K562 treated with DMSO at 1 percent for 12 hours (cell line): ENCODE results near the gene P2RX5. TPM values are rescaled to one million over a fixed set of nuclear protein-coding genes. Genes with fewer than 3 reads are reported as not detected.

Source experiments
- total RNA-seq: library from RNA; unstranded; fragments of 300-600 nt; gene quantifications from 2 replicates; pipeline ENCODE4 v1.2.3, GENCODE V29; 2022; ENCODE audit not compliant: insufficient read depth

The P2RX5 gene, protein sequence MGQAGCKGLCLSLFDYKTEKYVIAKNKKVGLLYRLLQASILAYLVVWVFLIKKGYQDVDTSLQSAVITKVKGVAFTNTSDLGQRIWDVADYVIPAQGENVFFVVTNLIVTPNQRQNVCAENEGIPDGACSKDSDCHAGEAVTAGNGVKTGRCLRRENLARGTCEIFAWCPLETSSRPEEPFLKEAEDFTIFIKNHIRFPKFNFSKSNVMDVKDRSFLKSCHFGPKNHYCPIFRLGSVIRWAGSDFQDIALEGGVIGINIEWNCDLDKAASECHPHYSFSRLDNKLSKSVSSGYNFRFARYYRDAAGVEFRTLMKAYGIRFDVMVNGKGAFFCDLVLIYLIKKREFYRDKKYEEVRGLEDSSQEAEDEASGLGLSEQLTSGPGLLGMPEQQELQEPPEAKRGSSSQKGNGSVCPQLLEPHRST
- not detected in 2 replicates for total RNA-seq

DNA sequence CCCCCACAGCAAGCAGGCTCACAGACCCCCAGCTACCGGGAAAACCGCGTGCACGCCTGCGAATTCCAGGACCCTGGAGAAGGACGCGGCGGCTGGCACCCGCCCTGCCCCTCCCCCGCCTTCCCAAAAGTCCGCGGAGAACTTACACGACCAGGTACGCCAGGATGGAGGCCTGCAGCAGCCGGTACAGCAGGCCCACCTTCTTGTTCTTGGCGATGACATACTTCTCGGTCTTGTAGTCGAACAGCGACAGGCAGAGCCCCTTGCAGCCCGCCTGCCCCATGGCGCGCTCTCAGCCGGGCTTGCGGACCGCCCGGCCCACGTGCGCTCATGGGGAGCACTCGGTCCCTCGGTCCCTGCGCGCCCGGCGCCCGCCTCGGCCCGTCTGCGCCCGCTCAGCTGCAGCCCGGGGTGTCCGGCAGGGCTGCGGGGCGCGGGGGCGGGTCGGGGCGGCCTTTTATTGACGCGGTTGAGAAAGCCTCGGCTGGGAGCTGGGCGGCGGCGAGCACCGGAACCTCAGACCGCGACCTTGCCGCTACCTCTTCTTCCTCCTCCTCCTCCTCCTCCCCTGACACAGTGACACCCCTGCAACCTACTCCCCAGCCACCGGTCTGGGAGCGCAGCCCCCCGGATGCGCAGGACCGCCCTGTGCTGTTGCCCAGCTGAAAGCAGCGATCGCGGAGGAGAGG lies at the start of gene P2RX5:
Gene P2RX5 (minus strand): TSS at position 433 of the 689 bp plus-strand sequence. CDS start 150 bp downstream, at position 283.

DNA sequence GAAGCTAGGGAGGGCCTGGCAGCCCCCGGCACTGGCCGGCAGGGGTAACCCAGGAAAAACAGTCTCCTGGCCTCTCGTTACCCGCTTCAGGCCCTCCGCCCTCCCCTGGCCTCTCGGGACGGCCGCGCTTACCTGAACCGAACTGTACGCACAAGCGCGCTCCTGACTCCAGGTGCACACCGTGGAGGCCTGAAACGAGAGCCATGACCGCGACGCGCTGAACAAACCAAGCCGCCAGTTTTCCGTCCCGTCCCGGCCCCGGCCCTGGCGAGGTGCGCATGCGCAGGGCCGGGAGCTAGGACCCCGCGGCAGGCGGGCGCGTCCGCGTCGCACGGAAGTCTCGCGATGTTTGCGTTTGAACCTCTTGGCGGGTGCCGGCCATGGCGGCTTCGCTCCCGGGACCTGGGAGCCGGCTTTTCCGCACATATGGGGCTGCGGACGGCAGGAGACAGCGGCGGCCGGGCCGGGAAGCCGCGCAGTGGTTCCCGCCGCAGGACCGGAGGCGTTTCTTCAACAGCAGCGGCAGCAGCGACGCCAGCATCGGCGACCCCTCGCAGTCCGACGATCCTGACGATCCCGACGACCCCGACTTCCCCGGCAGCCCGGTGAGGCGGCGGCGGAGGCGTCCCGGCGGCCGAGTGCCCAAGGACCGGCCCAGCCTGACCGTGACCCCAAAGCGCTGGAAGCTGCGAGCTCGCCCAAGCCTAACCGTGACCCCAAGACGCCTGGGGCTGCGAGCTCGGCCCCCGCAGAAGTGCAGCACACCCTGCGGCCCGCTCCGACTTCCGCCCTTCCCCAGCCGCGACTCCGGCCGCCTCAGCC lies 27.8 kb upstream of the P2RX5 start, which contains the start of gene HASPIN:
Gene HASPIN (plus strand): TSS at position 348 of the 822 bp plus-strand sequence. CDS start 33 bp downstream, at position 381.

DNA sequence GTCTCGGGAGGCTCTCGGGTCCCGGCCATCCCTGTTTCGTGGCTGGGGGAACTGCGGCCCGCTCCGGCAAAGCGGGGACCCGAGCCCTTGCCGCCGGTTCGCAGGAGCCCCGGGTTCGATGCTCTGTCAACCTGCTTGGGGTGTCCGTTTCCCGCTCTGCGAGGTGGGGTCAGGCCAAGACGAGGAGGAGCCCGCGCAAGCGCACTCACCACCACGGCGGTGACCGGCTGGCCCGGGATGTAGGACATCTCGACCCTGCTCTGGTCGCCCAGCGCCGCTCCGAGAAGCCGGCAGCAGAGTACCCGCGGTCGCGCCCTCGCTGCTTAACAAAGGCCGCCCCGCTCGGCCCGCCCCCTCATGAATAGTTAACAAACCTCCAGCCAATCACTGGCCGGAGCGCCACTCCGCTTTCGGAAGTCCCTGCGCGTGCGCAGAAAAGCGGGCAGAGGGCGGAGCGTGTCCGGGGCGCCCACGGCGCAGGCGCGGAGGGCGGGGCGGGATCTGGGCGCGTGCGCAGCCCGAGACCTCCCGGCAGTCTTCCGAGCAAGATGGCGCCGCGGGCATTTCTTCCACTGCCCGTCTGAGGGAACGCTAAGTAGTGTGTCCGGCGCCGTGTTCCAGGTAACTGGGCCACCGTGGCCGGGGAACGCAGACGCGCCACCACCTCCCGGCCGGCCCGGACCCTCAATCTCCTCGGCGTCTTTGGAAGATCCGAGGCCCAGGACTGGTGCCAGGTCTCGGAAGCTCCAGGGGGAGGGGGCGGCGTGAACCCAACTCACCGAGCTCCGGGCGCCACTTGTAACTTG lies 27.5 kb downstream of the P2RX5 start, which contains the start of the genes EMC6 and TAX1BP3:
Gene EMC6 (plus strand): TSS at position 534 of the 806 bp plus-strand sequence. CDS start 335 bp downstream, outside the sequence.
Gene TAX1BP3 (minus strand): TSS at position 300 of the 806 bp plus-strand sequence. CDS start 52 bp downstream, at position 248.

DNA sequence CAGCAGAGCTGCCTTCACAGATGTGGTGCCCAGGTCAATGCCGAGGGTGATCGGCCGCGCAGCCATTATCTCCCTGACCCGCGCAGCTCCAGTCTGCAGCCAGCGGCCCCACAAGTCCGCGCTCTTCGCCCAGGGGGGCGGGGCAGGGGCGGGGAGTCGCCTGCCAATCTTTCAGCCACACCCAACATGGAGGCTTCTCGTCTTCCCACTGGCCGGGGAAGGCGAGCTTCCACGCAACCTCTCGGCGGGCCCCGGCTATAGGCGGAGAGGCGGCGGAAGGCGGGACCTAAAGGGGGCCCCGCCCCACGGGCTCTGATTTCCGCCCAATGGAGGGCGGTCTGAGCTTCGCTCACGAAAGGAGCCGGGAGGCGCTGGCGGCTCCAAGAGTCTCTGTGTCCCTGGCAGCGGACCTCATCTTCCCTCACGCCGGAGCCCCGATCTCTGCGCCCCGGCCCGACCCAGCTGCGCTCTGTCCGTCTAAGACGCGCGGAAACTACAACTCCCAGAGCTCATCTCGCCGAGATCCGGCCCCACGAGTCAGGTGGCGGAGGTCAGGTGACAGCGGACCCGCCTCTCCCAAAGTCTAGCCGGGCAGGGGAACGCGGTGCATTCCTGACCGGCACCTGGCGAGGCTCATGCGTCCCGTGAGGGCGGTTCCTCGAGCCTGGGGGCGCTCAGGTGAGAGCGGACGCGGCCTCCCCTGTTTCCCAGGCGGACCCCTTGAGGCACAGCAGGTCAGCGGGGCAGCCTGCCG lies 59.6 kb downstream of the P2RX5 start, which contains the start of the genes CTNS and SHPK:
Gene CTNS (plus strand): TSS at position 607 of the 754 bp plus-strand sequence. CDS start 3,447 bp downstream, outside the sequence.
Gene SHPK (minus strand): TSS at position 97 of the 754 bp plus-strand sequence. CDS start 31 bp downstream, at position 66.

Other genes starting within 250 kb of the P2RX5 start
- gene SPATA22, start 224.3 kb downstream of the P2RX5 start, total RNA-seq = 0.53 TPM in 1 of 2 replicates, not detected in the other
- not detected in 2 replicates for gene ASPA, start 220.2 kb downstream of the P2RX5 start, total RNA-seq
- not detected in 2 replicates for gene TRPV3, start 138.3 kb downstream of the P2RX5 start, total RNA-seq
- 0.55 and 1.6 TPM in 2 replicates for gene TRPV1, start 86.7 kb downstream of the P2RX5 start, total RNA-seq
- gene SHPK, start 59.9 kb downstream of the P2RX5 start, total RNA-seq = 11.5 and 22.0 TPM in 2 replicates
- gene CTNS, start 59.4 kb downstream of the P2RX5 start, total RNA-seq = 13.6 and 28.7 TPM in 2 replicates
- gene TAX1BP3, start 27.6 kb downstream of the P2RX5 start, total RNA-seq = 44.2 and 50.8 TPM in 2 replicates
- gene EMC6, start 27.3 kb downstream of the P2RX5 start, total RNA-seq = 137 and 157 TPM in 2 replicates
- 5.5 and 13.2 TPM in 2 replicates for gene HASPIN, start 27.7 kb upstream of the P2RX5 start, total RNA-seq
- 35.8 and 37.6 TPM in 2 replicates for gene ITGAE, start 105.0 kb upstream of the P2RX5 start, total RNA-seq
- 2.5 and 9.2 TPM in 2 replicates for gene NCBP3, start 150.1 kb upstream of the P2RX5 start, total RNA-seq
- gene CAMKK1, start 196.9 kb upstream of the P2RX5 start, total RNA-seq = 2.5 and 3.4 TPM in 2 replicates
- gene P2RX1, start 220.3 kb upstream of the P2RX5 start, total RNA-seq = 15.9 and 27.2 TPM in 2 replicates